B cell (primary cell): Measurements from ENCODE around the gene DNM1. TPM values are rescaled to one million over a fixed set of nuclear protein-coding genes. Genes with fewer than 3 reads are reported as not detected.
"Not testable (repeated sequence)": the region's sequence is repeated elsewhere in the genome, so short reads cannot be mapped to it uniquely, and the experiment has no call there.

Experiments used
- ATAC-seq: fragments of 200-7000 bp; cut with Tn5 transposase; one replicate; pipeline ENCODE4 v1.10.0; 2021; ENCODE audit warnings: low read depth, mild to moderate bottlenecking, moderate number of reproducible peaks, moderate library complexity
- CTCF ChIA-PET: fragments of 350-600 bp; sonication (Branson Sonifier 250); formaldehyde crosslinking; loops from one replicate; lab custom pipeline; 2021; ENCODE audit warnings: antibody characterized with exemption, inconsistent platforms; lab: Charles Lee
- POLR2A ChIA-PET: fragments of 350-600 bp; sonication (Branson Sonifier 250); formaldehyde crosslinking; loops from one replicate; lab custom pipeline; 2021; ENCODE audit warnings: antibody characterized with exemption; lab: Charles Lee
- DNase-seq: peaks from one replicate; pipeline ENCODE4 v3.0.0; 2013
- H2AFZ ChIP-seq: 2 replicates; pipeline ENCODE4 v1.6.1; 2012; ENCODE audit warnings: mild to moderate bottlenecking, low read depth, low read length; ENCODE audit not compliant: insufficient read depth, poor library complexity, severe bottlenecking
- H3K27ac ChIP-seq, 2 donors: 1 replicate in 1 of 2; 2 replicates in 1 of 2; pipeline ENCODE4 v1.5.1; 2012 to 2013; ENCODE audit warnings: low read length in 2 of 2, mild to moderate bottlenecking in 2 of 2, moderate library complexity in 1 of 2
- H3K27me3 ChIP-seq, 4 experiments: fragments of 200-600 bp in 1 of 4; sonication (generic) in 1 of 4; replicated peaks in 1 of 4; 1 replicate in 2 of 4; 2 replicates in 2 of 4; pipeline versions ENCODE4 v1.6.1 to v1.7.0; 2013 to 2016; ENCODE audit warnings: low read length in 3 of 4, mild to moderate bottlenecking in 2 of 4, mixed read lengths in 1 of 4, moderate library complexity in 1 of 4; ENCODE audit not compliant: insufficient read depth in 4 of 4, control insufficient read depth in 3 of 4; ENCODE audit errors: control extremely low read depth in 1 of 4
- H3K36me3 ChIP-seq, 2 experiments: replicated peaks in 1 of 2; 1 replicate in 1 of 2; 2 replicates in 1 of 2; pipeline versions ENCODE4 v1.6.1 to v1.7.1; 2013; ENCODE audit warnings: low read length in 1 of 2; ENCODE audit not compliant: insufficient read depth in 2 of 2, control insufficient read depth in 1 of 2; ENCODE audit errors: control extremely low read depth in 1 of 2, extremely low read depth in 1 of 2
- H3K4me1 ChIP-seq, 2 donors: fragments of 200-600 bp in 1 of 2; sonication (generic) in 1 of 2; 1 replicate in 1 of 2; 2 replicates in 1 of 2; pipeline versions ENCODE4 v1.5.1 to v1.6.1; 2013 to 2017; ENCODE audit warnings: low read length in 2 of 2; ENCODE audit not compliant: control insufficient read depth in 2 of 2, insufficient read depth in 2 of 2
- H3K4me2 ChIP-seq: replicated peaks from 2 replicates; pipeline ENCODE3; 2012; ENCODE audit warnings: mild to moderate bottlenecking, low read depth, low read length; ENCODE audit not compliant: poor library complexity, severe bottlenecking
- H3K4me3 ChIP-seq, 5 experiments: fragments of 200-600 bp in 1 of 5; sonication (generic) in 1 of 5; 1 replicate in 3 of 5; 2 replicates in 2 of 5; pipeline versions ENCODE4 v1.5.1 to v1.7.0; 2011 to 2016; ENCODE audit warnings: low read length in 4 of 5, mild to moderate bottlenecking in 4 of 5, low read depth in 2 of 5, control low read depth in 1 of 5, moderate library complexity in 1 of 5; ENCODE audit not compliant: insufficient read depth in 1 of 5; ENCODE audit errors: control extremely low read depth in 1 of 5, extremely low read depth in 1 of 5
- H3K79me2 ChIP-seq: fragments of 200-600 bp; sonication (generic); one replicate; pipeline ENCODE4 v1.6.0; 2016; ENCODE audit warnings: low read length; ENCODE audit not compliant: control insufficient read depth, insufficient read depth
- H3K9ac ChIP-seq: fragments of 200-600 bp; sonication (generic); 2 replicates; pipeline ENCODE4 v1.6.1; 2017; ENCODE audit warnings: mild to moderate bottlenecking, low read length, moderate library complexity
- H3K9me3 ChIP-seq, 3 donors: one replicate each; pipeline versions ENCODE4 v1.6.1 to v1.7.1; 2013; ENCODE audit warnings: low read length in 2 of 3; ENCODE audit not compliant: control insufficient read depth in 2 of 3, insufficient read depth in 1 of 3; ENCODE audit errors: control extremely low read depth in 1 of 3
- H4K20me1 ChIP-seq: 2 replicates; pipeline ENCODE4 v1.6.0; 2012; ENCODE audit warnings: mild to moderate bottlenecking, low read length; ENCODE audit not compliant: insufficient read depth, control insufficient read depth, poor library complexity, severe bottlenecking
- H3K27ac Mint-ChIP-seq: one replicate; pipeline ENCODE4 v1.8.0; 2021; ENCODE audit warnings: mixed read lengths
- H3K27me3 Mint-ChIP-seq: one replicate; pipeline ENCODE4 v1.8.0; 2021; ENCODE audit warnings: mixed read lengths
- H3K4me1 Mint-ChIP-seq: one replicate; pipeline ENCODE4 v1.8.0; 2021; ENCODE audit warnings: mixed read lengths
- H3K4me3 Mint-ChIP-seq: one replicate; pipeline ENCODE4 v1.8.0; 2021; ENCODE audit warnings: mixed read lengths
- H3K9me3 Mint-ChIP-seq: one replicate; pipeline ENCODE4 v1.8.0; 2022; ENCODE audit warnings: mixed read lengths; ENCODE audit not compliant: insufficient read depth
- CTCF ChIP-seq: fragments of 200-600 bp; IDR thresholded peaks from one replicate; pipeline ENCODE4 v1.8.0; 2022; ENCODE audit warnings: antibody characterized with exemption, mild to moderate bottlenecking
- EZH2 ChIP-seq: IDR thresholded peaks from 2 replicates; pipeline ENCODE4 v1.6.1; 2012; ENCODE audit warnings: borderline replicate concordance, low read depth, mild to moderate bottlenecking, moderate library complexity, low read length; ENCODE audit not compliant: insufficient read depth, poor library complexity, severe bottlenecking
- WGBS: methylation state at CpG from one replicate; pipeline ENCODE4 v1.1.5; 2013; ENCODE audit warnings: missing lambda C conversion rate; ENCODE audit not compliant: insufficient coverage; 5-methylcytosine and 5-hydroxymethylcytosine counted together
- intact Hi-C: fragments of 100-400 bp; cut with micrococcal nuclease; formaldehyde crosslinking; loops from one replicate; pipeline ENCODE4 v1.10.0; 2022
- polyA plus RNA-seq: library from polyadenylated mRNA; depleted of rRNA; stranded (reverse); fragments of >200 nt; gene quantifications from 2 replicates; pipeline ENCODE4 v1.2.3, GENCODE V29; 2012
- total RNA-seq, 2 donors: library from RNA; stranded (reverse); fragments of 120-200 nt in 1 of 2; gene quantifications; 1 replicate in 1 of 2; 2 replicates in 1 of 2; pipeline versions ENCODE4 v1.2.3 to v1.2.4, GENCODE V29; 2013 to 2022

Gene DNM1
- total and polyA plus RNA-seq, 2 donors (not counting 1 experiment from before 2014, with no cell fraction given): 0.63 to 1.3 TPM

- no peak for ATAC-seq
- intact Hi-C loops: loop anchor here (1.0 to 10.0 kb wide), 3 partner anchors 26 to 822 kb away; partner anchors contain the start of genes COQ4, LRSAM1, RPL12 and TRUB2
- H3K79me2 ChIP-seq: peaks cover 26% of the 10 kb centered on the region
- peaks cover 0 to 7% of the 10 kb centered on the region in 2 experiments for H3K36me3 ChIP-seq
- Mint-ChIP-seq H3K4me3 (peak overlapping the region; percentile 96), H3K9me3 (no peaks in the 10 kb centered on the region), H3K27ac (peak overlapping the region; percentile 97), H3K27me3 (no peaks in the 10 kb centered on the region), H3K4me1 (peaks cover 23% of the 10 kb centered on the region)
- no peak for DNase-seq
- H3K9me3 ChIP-seq: no peaks in the 10 kb centered on the region
- H3K4me1 ChIP-seq: peaks cover 14 to 20% of the 10 kb centered on the region in 2 donors
- H3K4me2 ChIP-seq: peak overlapping the region; percentile 100
- TF ChIP-seq CTCF (no peak), EZH2 (no peak)
- CTCF ChIA-PET: interaction anchor here (1.0 to 1.2 kb wide), 3 partner anchors 21 to 26 kb away, joined by 3 to 5 read pairs (median 5); no protein-coding TSS in a partner anchor
- H2AFZ ChIP-seq: peak overlapping the region; percentile 99
- no peaks in the 10 kb centered on the region for H3K27me3 ChIP-seq
- no peaks in the 10 kb centered on the region for H4K20me1 ChIP-seq
- POLR2A ChIA-PET: interaction anchor here (0.7 to 1.1 kb wide), 4 partner anchors 27 to 1052 kb away, joined by 3 to 5 read pairs (median 3); partner anchors contain the start of gene URM1
- H3K9ac ChIP-seq: peak overlapping the region; percentile 96
- H3K4me3 ChIP-seq: peak overlapping the region; percentile 61 to 96 (median 84)
- peak overlapping the region; percentile 59 to 92 for H3K27ac ChIP-seq
- WGBS: 23% methylated on average over 23 of the region's 23 CpGs
Observed at GRCh38 chr9:128276574-128277270, 73.5 kb downstream of the DNM1 start.

- WGBS: 87% methylated on average over 18 of the region's 22 CpGs
- H3K27me3 ChIP-seq, H3K9me3 Mint-ChIP-seq, ATAC-seq, H3K9me3 ChIP-seq, DNase-seq, H3K36me3 ChIP-seq, H3K4me2 ChIP-seq, H3K4me3 Mint-ChIP-seq, H2AFZ ChIP-seq, H3K9ac ChIP-seq, H3K27ac ChIP-seq, POLR2A ChIA-PET, H3K27ac Mint-ChIP-seq, H3K4me3 ChIP-seq, H3K27me3 Mint-ChIP-seq, H4K20me1 ChIP-seq: not testable (repeated sequence)
- intact Hi-C loops: loop anchor here (10.0 kb wide), 1 partner anchor 825 kb away; the partner anchor contains the start of genes LRSAM1 and RPL12
- Histone ChIP-seq H3K4me1 (peaks cover 14 to 20% of the 10 kb centered on the region in 2 donors), H3K79me2 (peaks cover 20% of the 10 kb centered on the region)
- CTCF ChIA-PET: interaction anchor here (0.6 kb wide), 1 partner anchor 534 kb away, joined by 4 read pairs; no protein-coding TSS in a partner anchor
- peaks cover 21% of the 10 kb centered on the region for H3K4me1 Mint-ChIP-seq
Observed at GRCh38 chr9:128279088-128280073, 76.2 kb downstream of the DNM1 start.
